Measurements from ENCODE around the gene SETDB2. TPM values are rescaled to one million over a fixed set of nuclear protein-coding genes. Genes with fewer than 3 reads are reported as not detected.

The SETDB2 gene
- polyA plus RNA-seq, 1 donor from 2014 or later: 14.6 TPM

- Histone ChIP-seq H4K20me1 (ENCODE audit: insufficient read depth) (no peaks in the 10 kb centered on the region), H3K9me2 (ENCODE audit: insufficient read depth, low read length) (no peaks in the 10 kb centered on the region), H3K79me2 (replicated peaks; ENCODE audit: insufficient read depth, low read length) (no peaks in the 10 kb centered on the region), H3K36me3 (ENCODE audit: insufficient read depth, low read length) (no peaks in the 10 kb centered on the region), H3K27me3 (ENCODE audit: insufficient read depth, low read depth, low read length) (no peaks in the 10 kb centered on the region), H3F3A (ENCODE audit: insufficient read depth, low read length, poor library complexity, severe bottlenecking) (no peaks in the 10 kb centered on the region), H3K27ac (ENCODE audit: low read length) (no peak overlapping the region), H3K4me2 (ENCODE audit: low read length) (no peak overlapping the region), H2AFZ (ENCODE audit: low read depth, low read length) (no peak overlapping the region), H3K4me3 (ENCODE audit: low read length) (no peak overlapping the region), H3K9ac (ENCODE audit: low read length) (no peak overlapping the region), H3K9me3 (ENCODE audit: low read length) (no peaks in the 10 kb centered on the region)
- no peak for TF ChIP-seq SMC3 (conservative IDR thresholded peaks at IDR 0.05; ENCODE audit: poor library complexity)
- no peak for TF ChIP-seq RAD21 (conservative IDR thresholded peaks at IDR 0.05)
- no peak for TF ChIP-seq MXI1 (conservative IDR thresholded peaks at IDR 0.05; ENCODE audit: poor library complexity, severe bottlenecking)
- TF ChIP-seq TAF1 (IDR thresholded peaks at IDR 0.05; ENCODE audit: low read depth): no peak
- no peak for TF ChIP-seq CTCF (IDR thresholded peaks at IDR 0.05; ENCODE audit: poor library complexity, severe bottlenecking)
- no peak for TF ChIP-seq REST (IDR thresholded peaks at IDR 0.05; ENCODE audit: borderline replicate concordance)
- no peak for TF ChIP-seq EZH2 (IDR thresholded peaks at IDR 0.05; ENCODE audit: borderline replicate concordance, insufficient read depth, low read length, poor library complexity, severe bottlenecking)
- no peak for TF ChIP-seq EP300 (conservative IDR thresholded peaks at IDR 0.05; ENCODE audit: poor library complexity, severe bottlenecking)
- TF ChIP-seq POLR2AphosphoS5 (IDR thresholded peaks at IDR 0.05): no peak
These were observed 37.7 kb downstream of the SETDB2 start for GRCh38 chr13:49481788-49482187.

GRCh38 chr13:49488563-49488962 is 44.5 kb downstream of the SETDB2 start:
- Histone ChIP-seq H3K27me3 (ENCODE audit: insufficient read depth, low read depth, low read length) (no peaks in the 10 kb centered on the region), H4K20me1 (ENCODE audit: insufficient read depth) (no peaks in the 10 kb centered on the region), H3K36me3 (ENCODE audit: insufficient read depth, low read length) (no peaks in the 10 kb centered on the region), H3K4me3 (ENCODE audit: low read length) (no peak overlapping the region), H3K9ac (ENCODE audit: low read length) (no peak overlapping the region), H3K9me2 (ENCODE audit: insufficient read depth, low read length) (no peaks in the 10 kb centered on the region), H3K79me2 (replicated peaks; ENCODE audit: insufficient read depth, low read length) (no peaks in the 10 kb centered on the region), H2AFZ (ENCODE audit: low read depth, low read length) (no peak overlapping the region), H3K27ac (ENCODE audit: low read length) (no peak overlapping the region), H3K4me2 (ENCODE audit: low read length) (no peak overlapping the region), H3K9me3 (ENCODE audit: low read length) (no peaks in the 10 kb centered on the region), H3F3A (ENCODE audit: insufficient read depth, low read length, poor library complexity, severe bottlenecking) (no peaks in the 10 kb centered on the region)
- no peak for TF ChIP-seq EP300 (conservative IDR thresholded peaks at IDR 0.05; ENCODE audit: poor library complexity, severe bottlenecking)
- no peak for TF ChIP-seq POLR2AphosphoS5 (IDR thresholded peaks at IDR 0.05)
- no peak for TF ChIP-seq CTCF (IDR thresholded peaks at IDR 0.05; ENCODE audit: poor library complexity, severe bottlenecking)
- no peak for TF ChIP-seq TAF1 (IDR thresholded peaks at IDR 0.05; ENCODE audit: low read depth)
- TF ChIP-seq RAD21 (conservative IDR thresholded peaks at IDR 0.05): no peak
- TF ChIP-seq EZH2 (IDR thresholded peaks at IDR 0.05; ENCODE audit: borderline replicate concordance, insufficient read depth, low read length, poor library complexity, severe bottlenecking): no peak
- no peak for TF ChIP-seq REST (IDR thresholded peaks at IDR 0.05; ENCODE audit: borderline replicate concordance)
- TF ChIP-seq MXI1 (conservative IDR thresholded peaks at IDR 0.05; ENCODE audit: poor library complexity, severe bottlenecking): no peak
- no peak for TF ChIP-seq SMC3 (conservative IDR thresholded peaks at IDR 0.05; ENCODE audit: poor library complexity)
